ENCODE results near the gene NSDHL. TPM values are rescaled to one million over a fixed set of nuclear protein-coding genes. Genes with fewer than 3 reads are reported as not detected.

The NSDHL gene
- 39.7 to 43.4 TPM (median 41.6 TPM) in 5 replicates for total RNA-seq (2022; extraction: Qiagen RNA extraction; ENCODE audit: low read depth)

GRCh38 chrX:152830312-152831305, at the start of gene NSDHL, which contains the start of gene CETN2:
Gene NSDHL, plus strand, starts transcription at chrX:152831063. Its CDS starts 15,262 bp downstream, at chrX:152846325.
Gene CETN2, minus strand, starts transcription at chrX:152830757. Its CDS starts 47 bp downstream, at chrX:152830710.

GRCh38 chrX:152897222-152898131, 66.6 kb downstream of the NSDHL start, which contains the start of gene ZNF185:
Gene ZNF185, plus strand, starts transcription at chrX:152898067. Its CDS starts 16,423 bp downstream, at chrX:152914490.

Other genes starting within 250 kb of the NSDHL start
- gene GABRQ, start 193.2 kb upstream of the NSDHL start, total RNA-seq (2022; extraction: Qiagen RNA extraction; ENCODE audit: low read depth) = 0.22 to 0.27 TPM (median 0.24 TPM) in 5 replicates
- 2.8 to 5.4 TPM (median 3.4 TPM) in 5 replicates for gene MAGEA3, start 132.3 kb upstream of the NSDHL start, total RNA-seq (2022; extraction: Qiagen RNA extraction; ENCODE audit: low read depth)
- gene CSAG2, start 121.8 kb upstream of the NSDHL start, total RNA-seq (2022; extraction: Qiagen RNA extraction; ENCODE audit: low read depth) = not detected in 5 replicates
- 0.12 TPM in 1 of 5 replicates, not detected in the others for gene MAGEA2B, start 116.4 kb upstream of the NSDHL start, total RNA-seq (2022; extraction: Qiagen RNA extraction; ENCODE audit: low read depth)
- gene CSAG1, start 97.3 kb upstream of the NSDHL start, total RNA-seq (2022; extraction: Qiagen RNA extraction; ENCODE audit: low read depth) = 0.18 to 0.38 TPM (median 0.30 TPM) in 4 of 5 replicates, not detected in the other
- 0.15 to 0.24 TPM (median 0.17 TPM) in 5 replicates for gene MAGEA12, start 97.3 kb upstream of the NSDHL start, total RNA-seq (2022; extraction: Qiagen RNA extraction; ENCODE audit: low read depth)
- gene MAGEA2, start 77.2 kb upstream of the NSDHL start, total RNA-seq (2022; extraction: Qiagen RNA extraction; ENCODE audit: low read depth) = 0.07 to 0.13 TPM (median 0.09 TPM) in 3 of 5 replicates, not detected in the others
- gene CSAG3, start 71.8 kb upstream of the NSDHL start, total RNA-seq (2022; extraction: Qiagen RNA extraction; ENCODE audit: low read depth) = not detected in 5 replicates
- gene MAGEA6, start 61.4 kb upstream of the NSDHL start, total RNA-seq (2022; extraction: Qiagen RNA extraction; ENCODE audit: low read depth) = 11.6 to 13.0 TPM (median 12.7 TPM) in 5 replicates
- 68.5 to 78.5 TPM (median 73.4 TPM) in 5 replicates for gene CETN2, start 306 bp upstream of the NSDHL start, total RNA-seq (2022; extraction: Qiagen RNA extraction; ENCODE audit: low read depth)
- 6.3 to 8.1 TPM (median 7.4 TPM) in 5 replicates for gene ZNF185, start 67.0 kb downstream of the NSDHL start, total RNA-seq (2022; extraction: Qiagen RNA extraction; ENCODE audit: low read depth)
- gene PNMA5, start 163.1 kb downstream of the NSDHL start, total RNA-seq (2022; extraction: Qiagen RNA extraction; ENCODE audit: low read depth) = not detected in 5 replicates
- gene PNMA3, start 225.4 kb downstream of the NSDHL start, total RNA-seq (2022; extraction: Qiagen RNA extraction; ENCODE audit: low read depth) = 0.10 to 0.30 TPM (median 0.24 TPM) in 5 replicates
- 4.3 to 5.3 TPM (median 4.8 TPM) in 5 replicates for gene PNMA6A, start 241.4 kb downstream of the NSDHL start, total RNA-seq (2022; extraction: Qiagen RNA extraction; ENCODE audit: low read depth)

Data from A549 treated with DMSO at 1 μM for 4 hours (cell line).